ENCODE data around the gene MYRIP.
A peak's percentile ranks its signal among the peaks of the same experiment; 100 is the strongest.

MYRIP gene

GRCh38 chr3:40306336-40306735, 496.9 kb downstream of the MYRIP start:
- Histone ChIP-seq H3K27me3 (ENCODE audit: control insufficient read depth in 1 of 2, insufficient read depth in 1 of 2, low read length in 2 of 2) (no peaks in the 10 kb centered on the region), H4K8ac (ENCODE audit: low read length) (no peak overlapping the region), H3K4me3 (ENCODE audit: insufficient read depth in 1 of 2, low read depth in 1 of 2, low read length in 2 of 2) (no peak overlapping the region), H2BK15ac (ENCODE audit: low read depth, poor library complexity, severe bottlenecking) (no peak overlapping the region), H2BK5ac (ENCODE audit: low read depth, low read length, poor library complexity, severe bottlenecking) (no peak overlapping the region), H3K36me3 (ENCODE audit: control insufficient read depth in 1 of 2, insufficient read depth in 2 of 2, low read depth in 1 of 2, low read length in 2 of 2) (peaks cover 0 to 5% of the 10 kb centered on the region in 2 experiments), H2AK5ac (ENCODE audit: low read length, severe bottlenecking) (no peak overlapping the region), H3K4ac (ENCODE audit: low read depth in 1 of 2, low read length in 2 of 2) (no peak overlapping the region), H3K27ac (ENCODE audit: low read length, poor library complexity, severe bottlenecking) (no peak overlapping the region), H2BK120ac (ENCODE audit: low read depth, low read length) (no peak overlapping the region), H4K91ac (ENCODE audit: low read length) (no peak overlapping the region), H2BK12ac (ENCODE audit: low read length in 2 of 2) (no peak overlapping the region), H3K4me1 (ENCODE audit: control insufficient read depth, insufficient read depth, low read depth, low read length) (peaks cover 4% of the 10 kb centered on the region), H3K14ac (ENCODE audit: low read length in 2 of 2) (no peak overlapping the region), H3K9ac (ENCODE audit: low read length) (no peak overlapping the region), H3K18ac (ENCODE audit: low read depth in 1 of 2, low read length in 2 of 2) (no peak overlapping the region), H3K9me3 (ENCODE audit: control insufficient read depth, low read length) (no peaks in the 10 kb centered on the region), H3K79me1 (replicated peaks; ENCODE audit: low read length, poor library complexity, severe bottlenecking) (no peaks in the 10 kb centered on the region), H2AFZ (ENCODE audit: low read depth, low read length) (no peak overlapping the region), H3K23ac (ENCODE audit: low read length in 2 of 2) (no peak overlapping the region), H3K4me2 (ENCODE audit: low read length, poor library complexity, severe bottlenecking) (no peak overlapping the region)
- WGBS: 93% methylated on average over 3 of the region's 3 CpGs
- DNase-seq: no peak

DNA sequence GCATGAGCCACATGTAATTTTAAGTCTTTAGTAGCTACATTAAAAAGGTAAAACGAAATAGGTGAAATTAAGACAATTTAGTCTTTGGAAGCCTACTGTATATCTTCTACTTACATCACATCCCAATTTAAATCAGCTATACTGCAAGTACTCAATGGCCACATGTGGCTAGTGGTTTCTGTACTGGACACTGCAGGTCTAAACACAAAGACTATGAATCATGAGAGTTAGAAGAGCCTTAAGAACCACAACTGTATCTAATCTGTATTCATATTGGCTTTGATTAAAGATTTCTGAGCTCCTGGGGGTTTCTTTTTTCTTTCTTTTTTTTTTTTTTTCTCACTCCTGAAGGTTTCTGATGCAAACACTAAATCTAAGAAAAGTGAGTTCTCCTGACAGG, 497.8 kb downstream of the MYRIP start:
- no peak overlapping the region for H2AK5ac ChIP-seq (ENCODE audit: low read length, severe bottlenecking)
- H3K36me3 ChIP-seq (ENCODE audit: control insufficient read depth in 1 of 2, insufficient read depth in 2 of 2, low read depth in 1 of 2, low read length in 2 of 2): peaks cover 0 to 14% of the 10 kb centered on the region in 2 experiments
- no peak overlapping the region for H3K9ac ChIP-seq (ENCODE audit: low read length)
- WGBS: no CpG with 5 or more reads among the region's 1 CpG
- H4K8ac ChIP-seq (ENCODE audit: low read length): no peak overlapping the region
- peaks cover 4% of the 10 kb centered on the region for H3K4me1 ChIP-seq (ENCODE audit: control insufficient read depth, insufficient read depth, low read depth, low read length)
- H3K4ac ChIP-seq (ENCODE audit: low read depth in 1 of 2, low read length in 2 of 2): no peak overlapping the region
- no peak for DNase-seq
- H3K14ac ChIP-seq (ENCODE audit: low read length in 2 of 2): no peak overlapping the region
- H3K18ac ChIP-seq (ENCODE audit: low read depth in 1 of 2, low read length in 2 of 2): no peak overlapping the region
- H3K4me3 ChIP-seq (ENCODE audit: insufficient read depth in 1 of 2, low read depth in 1 of 2, low read length in 2 of 2): no peak overlapping the region
- H3K23ac ChIP-seq (ENCODE audit: low read length in 2 of 2): no peak overlapping the region
- H2BK12ac ChIP-seq (ENCODE audit: low read length in 2 of 2): no peak overlapping the region
- H3K9me3 ChIP-seq (ENCODE audit: control insufficient read depth, low read length): no peaks in the 10 kb centered on the region
- no peak overlapping the region for H2BK120ac ChIP-seq (ENCODE audit: low read depth, low read length)
- no peak overlapping the region for H3K4me2 ChIP-seq (ENCODE audit: low read length, poor library complexity, severe bottlenecking)
- H2AFZ ChIP-seq (ENCODE audit: low read depth, low read length): no peak overlapping the region
- H3K79me1 ChIP-seq (replicated peaks; ENCODE audit: low read length, poor library complexity, severe bottlenecking): no peaks in the 10 kb centered on the region
- H3K27me3 ChIP-seq (ENCODE audit: control insufficient read depth in 1 of 2, insufficient read depth in 1 of 2, low read length in 2 of 2): no peaks in the 10 kb centered on the region
- no peak overlapping the region for H4K91ac ChIP-seq (ENCODE audit: low read length)
- H2BK5ac ChIP-seq (ENCODE audit: low read depth, low read length, poor library complexity, severe bottlenecking): no peak overlapping the region
- H2BK15ac ChIP-seq (ENCODE audit: low read depth, poor library complexity, severe bottlenecking): no peak overlapping the region
- H3K27ac ChIP-seq (ENCODE audit: low read length, poor library complexity, severe bottlenecking): no peak overlapping the region

DNA sequence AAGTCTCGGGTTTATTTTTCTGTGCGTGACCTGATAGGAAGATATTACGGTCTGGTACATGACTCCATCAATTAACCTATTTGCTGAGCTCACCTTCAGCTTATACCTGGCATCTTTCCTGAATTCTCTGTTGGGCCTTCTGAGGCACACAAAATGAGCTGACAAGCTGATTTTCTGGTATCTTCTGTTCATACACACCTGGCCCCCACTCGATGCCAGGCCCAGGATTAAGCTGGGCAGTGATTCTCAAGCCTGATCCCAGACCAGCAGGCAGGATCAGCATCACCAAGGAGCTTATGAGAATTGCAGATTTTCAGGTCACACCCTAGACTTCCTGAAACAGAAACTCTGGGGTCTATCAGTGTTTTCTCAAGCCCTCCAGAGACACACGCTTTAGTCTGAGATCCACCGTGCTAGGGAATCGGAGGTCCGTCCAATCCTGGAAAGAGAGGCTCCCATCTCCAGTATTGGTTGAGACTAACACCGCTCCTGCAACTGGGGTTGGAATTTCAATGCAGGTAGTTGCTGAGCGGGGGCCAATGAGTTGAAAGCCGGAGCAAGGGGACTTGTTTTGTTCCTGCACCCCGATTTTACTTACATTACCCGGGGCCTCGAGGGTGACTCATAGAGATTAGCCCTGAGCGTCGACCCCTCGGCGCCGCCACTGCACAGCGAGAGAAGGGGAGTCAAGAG, 499.5 kb downstream of the MYRIP start:
- H2AK5ac ChIP-seq (ENCODE audit: low read length, severe bottlenecking): no peak overlapping the region
- peak overlapping the region; percentile 50 for H3K4me2 ChIP-seq (ENCODE audit: low read length, poor library complexity, severe bottlenecking)
- peak overlapping the region in 1 of 2 experiments; percentile 64 for H3K23ac ChIP-seq (ENCODE audit: low read length in 2 of 2)
- H2BK15ac ChIP-seq (ENCODE audit: low read depth, poor library complexity, severe bottlenecking): peak overlapping the region; percentile 96
- peak overlapping the region; percentile 62 for H2BK120ac ChIP-seq (ENCODE audit: low read depth, low read length)
- H3K4ac ChIP-seq (ENCODE audit: low read depth in 1 of 2, low read length in 2 of 2): peak overlapping the region; percentile 86 to 94
- H4K8ac ChIP-seq (ENCODE audit: low read length): peak overlapping the region; percentile 91
- peak overlapping the region; percentile 57 for H4K91ac ChIP-seq (ENCODE audit: low read length)
- H2BK12ac ChIP-seq (ENCODE audit: low read length in 2 of 2): no peak overlapping the region
- 37% methylated on average over 20 of the region's 20 CpGs for WGBS
- H2AFZ ChIP-seq (ENCODE audit: low read depth, low read length): peak overlapping the region; percentile 66
- peak overlapping the region; percentile 57 to 98 for H3K4me3 ChIP-seq (ENCODE audit: insufficient read depth in 1 of 2, low read depth in 1 of 2, low read length in 2 of 2)
- H2BK5ac ChIP-seq (ENCODE audit: low read depth, low read length, poor library complexity, severe bottlenecking): no peak overlapping the region
- no peaks in the 10 kb centered on the region for H3K27me3 ChIP-seq (ENCODE audit: control insufficient read depth in 1 of 2, insufficient read depth in 1 of 2, low read length in 2 of 2)
- H3K4me1 ChIP-seq (ENCODE audit: control insufficient read depth, insufficient read depth, low read depth, low read length): peaks cover 6% of the 10 kb centered on the region
- H3K79me1 ChIP-seq (replicated peaks; ENCODE audit: low read length, poor library complexity, severe bottlenecking): peaks cover 4% of the 10 kb centered on the region
- peaks cover 5 to 31% of the 10 kb centered on the region in 2 experiments for H3K36me3 ChIP-seq (ENCODE audit: control insufficient read depth in 1 of 2, insufficient read depth in 2 of 2, low read depth in 1 of 2, low read length in 2 of 2)
- H3K14ac ChIP-seq (ENCODE audit: low read length in 2 of 2): peak overlapping the region in 1 of 2 experiments; percentile 4
- peak overlapping the region; percentile 99 for H3K9ac ChIP-seq (ENCODE audit: low read length)
- no peak for DNase-seq
- no peaks in the 10 kb centered on the region for H3K9me3 ChIP-seq (ENCODE audit: control insufficient read depth, low read length)
- H3K27ac ChIP-seq (ENCODE audit: low read length, poor library complexity, severe bottlenecking): peak overlapping the region; percentile 59
- peak overlapping the region; percentile 80 to 95 for H3K18ac ChIP-seq (ENCODE audit: low read depth in 1 of 2, low read length in 2 of 2)

- WGBS: under 1% methylated on average over 50 of the region's 50 CpGs
Measured at GRCh38 chr3:40309418-40309924, 500.1 kb downstream of the MYRIP start, which contains the start of gene EIF1B. Gene EIF1B (plus strand): TSS chr3:40309707. CDS start chr3:40309942, 235 bp downstream.

More at GRCh38 chr3:40309418-40309924, 500.1 kb downstream of the MYRIP start, which contains the start of gene EIF1B:
- peak within 1 kb of the TSS; percentile 94 to 95 for H3K18ac ChIP-seq (ENCODE audit: low read depth in 1 of 2, low read length in 2 of 2)
- DNase-seq: peak; percentile 97
- H3K4me1 ChIP-seq (ENCODE audit: control insufficient read depth, insufficient read depth, low read depth, low read length): peaks cover 6% of the 10 kb centered on the region
- H3K9me3 ChIP-seq (ENCODE audit: control insufficient read depth, low read length): no peaks in the 10 kb centered on the region
- H3K23ac ChIP-seq (ENCODE audit: low read length in 2 of 2): peak within 1 kb of the TSS; percentile 65 to 83
- peak within 1 kb of the TSS; percentile 94 to 96 for H3K4ac ChIP-seq (ENCODE audit: low read depth in 1 of 2, low read length in 2 of 2)
- peak within 1 kb of the TSS in 1 of 2 experiments; percentile 45 for H2BK12ac ChIP-seq (ENCODE audit: low read length in 2 of 2)
- peak within 1 kb of the TSS; percentile 97 for H2BK120ac ChIP-seq (ENCODE audit: low read depth, low read length)
- peaks cover 8 to 37% of the 10 kb centered on the region in 2 experiments for H3K36me3 ChIP-seq (ENCODE audit: control insufficient read depth in 1 of 2, insufficient read depth in 2 of 2, low read depth in 1 of 2, low read length in 2 of 2)
- H3K9ac ChIP-seq (ENCODE audit: low read length): peak within 1 kb of the TSS; percentile 99
- H3K27me3 ChIP-seq (ENCODE audit: control insufficient read depth in 1 of 2, insufficient read depth in 1 of 2, low read length in 2 of 2): no peaks in the 10 kb centered on the region
- H3K4me2 ChIP-seq (ENCODE audit: low read length, poor library complexity, severe bottlenecking): peak within 1 kb of the TSS; percentile 71
- peak within 1 kb of the TSS; percentile 41 to 87 for H3K14ac ChIP-seq (ENCODE audit: low read length in 2 of 2)
- H3K4me3 ChIP-seq (ENCODE audit: insufficient read depth in 1 of 2, low read depth in 1 of 2, low read length in 2 of 2): peak within 1 kb of the TSS; percentile 85 to 98
- peaks cover 4% of the 10 kb centered on the region for H3K79me1 ChIP-seq (replicated peaks; ENCODE audit: low read length, poor library complexity, severe bottlenecking)
- H2AFZ ChIP-seq (ENCODE audit: low read depth, low read length): peak within 1 kb of the TSS; percentile 66
- H2BK5ac ChIP-seq (ENCODE audit: low read depth, low read length, poor library complexity, severe bottlenecking): peak within 1 kb of the TSS; percentile 83
- H3K27ac ChIP-seq (ENCODE audit: low read length, poor library complexity, severe bottlenecking): peak within 1 kb of the TSS; percentile 91
- H4K91ac ChIP-seq (ENCODE audit: low read length): peak within 1 kb of the TSS; percentile 57
- H2AK5ac ChIP-seq (ENCODE audit: low read length, severe bottlenecking): peak within 1 kb of the TSS; percentile 47
- H4K8ac ChIP-seq (ENCODE audit: low read length): peak within 1 kb of the TSS; percentile 91
- peak within 1 kb of the TSS; percentile 96 for H2BK15ac ChIP-seq (ENCODE audit: low read depth, poor library complexity, severe bottlenecking)
